ENCODE results near the gene NFATC2. TPM values are rescaled to one million over a fixed set of nuclear protein-coding genes. Genes with fewer than 3 reads are reported as not detected.

Gene NFATC2
- total RNA-seq, 4 donors from 2014 or later = 5.7 to 36.4 (median 12.0) TPM

DNA sequence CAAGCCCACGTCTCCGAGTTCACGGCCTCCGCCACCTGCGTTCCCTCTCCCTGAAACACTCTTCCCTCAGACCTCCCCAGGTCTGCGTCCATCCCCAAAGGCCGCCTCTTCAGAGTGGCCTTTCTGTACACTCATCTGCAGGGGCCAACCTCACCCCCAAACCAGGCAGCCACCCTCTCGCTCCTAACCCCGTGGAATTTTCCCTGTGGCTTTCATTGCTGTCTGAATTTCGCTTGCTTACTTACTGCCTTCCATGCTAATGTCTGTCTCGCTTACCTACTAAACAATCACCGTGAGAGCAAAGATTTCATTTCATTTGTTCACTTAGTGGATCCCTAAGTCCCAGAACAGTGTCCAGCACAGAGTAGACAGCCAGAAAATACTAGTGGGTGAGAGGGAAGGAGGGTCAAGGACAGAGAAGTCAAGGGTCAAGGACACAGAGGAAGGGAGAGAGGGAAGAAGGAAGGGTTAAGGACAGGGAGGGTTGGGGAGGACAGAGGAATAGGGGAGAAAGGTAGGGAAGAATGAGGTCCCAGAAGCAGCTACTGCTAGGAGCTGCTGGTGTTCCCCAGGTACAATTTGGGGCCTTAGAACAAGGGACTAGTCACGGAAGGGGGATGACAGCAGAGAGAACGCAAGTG lies 114.7 kb downstream of the NFATC2 start:
- DNase-seq = no peak
- H3K36me3 ChIP-seq = no peaks in the 10 kb centered on the region
- intact Hi-C loops (cut with DNase I; ENCODE audit: low total_unique reads) = no loop called here
- no peak overlapping the region for H3K4me3 ChIP-seq
- peak overlapping the region in 1 of 2 donors; percentile 28 for H3K27ac ChIP-seq
- H3K9me3 ChIP-seq = no peaks in the 10 kb centered on the region
- no peak for TF ChIP-seq POLR2A (IDR thresholded peaks at IDR 0.05)
- TF ChIP-seq, protein P1, sequence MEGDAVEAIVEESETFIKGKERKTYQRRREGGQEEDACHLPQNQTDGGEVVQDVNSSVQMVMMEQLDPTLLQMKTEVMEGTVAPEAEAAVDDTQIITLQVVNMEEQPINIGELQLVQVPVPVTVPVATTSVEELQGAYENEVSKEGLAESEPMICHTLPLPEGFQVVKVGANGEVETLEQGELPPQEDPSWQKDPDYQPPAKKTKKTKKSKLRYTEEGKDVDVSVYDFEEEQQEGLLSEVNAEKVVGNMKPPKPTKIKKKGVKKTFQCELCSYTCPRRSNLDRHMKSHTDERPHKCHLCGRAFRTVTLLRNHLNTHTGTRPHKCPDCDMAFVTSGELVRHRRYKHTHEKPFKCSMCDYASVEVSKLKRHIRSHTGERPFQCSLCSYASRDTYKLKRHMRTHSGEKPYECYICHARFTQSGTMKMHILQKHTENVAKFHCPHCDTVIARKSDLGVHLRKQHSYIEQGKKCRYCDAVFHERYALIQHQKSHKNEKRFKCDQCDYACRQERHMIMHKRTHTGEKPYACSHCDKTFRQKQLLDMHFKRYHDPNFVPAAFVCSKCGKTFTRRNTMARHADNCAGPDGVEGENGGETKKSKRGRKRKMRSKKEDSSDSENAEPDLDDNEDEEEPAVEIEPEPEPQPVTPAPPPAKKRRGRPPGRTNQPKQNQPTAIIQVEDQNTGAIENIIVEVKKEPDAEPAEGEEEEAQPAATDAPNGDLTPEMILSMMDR (IDR thresholded peaks at IDR 0.05) = no peak
- H3K27me3 ChIP-seq = no peaks in the 10 kb centered on the region
- no peaks in the 10 kb centered on the region for H3K4me1 ChIP-seq

DNA sequence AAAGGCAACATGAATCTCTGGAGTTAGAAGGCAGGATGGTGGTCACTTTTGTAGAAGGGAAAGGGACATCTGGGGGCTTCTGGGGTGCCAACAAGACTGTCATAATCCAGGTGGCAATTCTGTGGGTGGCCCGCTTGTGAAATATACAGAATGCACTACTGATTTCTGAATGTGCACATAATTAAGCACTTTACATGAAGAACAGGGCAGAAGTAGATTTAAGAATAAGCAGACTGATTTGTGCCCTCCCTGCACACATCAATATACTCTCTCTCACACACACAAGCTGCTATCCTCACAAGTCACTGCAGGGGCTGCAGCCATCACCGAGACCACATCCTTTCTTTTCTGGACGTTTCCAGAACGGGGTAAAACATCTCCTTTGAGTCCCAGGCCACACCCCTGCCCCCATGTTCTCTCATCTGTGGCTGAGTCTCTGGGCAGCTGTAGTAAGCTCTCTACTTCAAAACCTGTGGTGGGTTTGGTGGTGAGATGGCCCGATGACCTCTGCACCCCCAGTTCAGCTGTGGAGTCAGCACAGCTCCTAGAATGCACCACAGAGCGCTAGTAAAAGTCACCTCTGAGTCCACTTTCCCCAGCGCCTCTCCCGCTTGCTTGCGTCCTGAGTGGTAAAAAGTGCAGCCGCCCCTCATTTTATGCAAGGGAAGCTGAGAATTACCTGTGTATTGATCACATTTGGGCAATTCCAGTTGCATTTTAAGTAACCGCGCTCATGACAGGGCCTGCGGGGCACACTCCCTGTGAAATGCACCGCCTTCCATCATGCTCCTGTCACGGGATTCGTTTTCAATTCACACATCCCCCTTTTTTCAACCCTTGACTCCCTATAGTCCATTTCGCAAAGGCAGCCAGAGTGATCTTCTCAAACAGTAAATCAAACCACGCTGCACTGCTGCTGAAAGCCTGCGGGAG lies 115.5 kb downstream of the NFATC2 start:
- no peaks in the 10 kb centered on the region for H3K9me3 ChIP-seq
- H3K4me1 ChIP-seq = no peaks in the 10 kb centered on the region
- intact Hi-C loops (cut with DNase I; ENCODE audit: low total_unique reads) = no loop called here
- H3K27ac ChIP-seq = no peak overlapping the region
- H3K27me3 ChIP-seq = no peaks in the 10 kb centered on the region
- no peak for DNase-seq
- no peak overlapping the region for H3K4me3 ChIP-seq
- no peaks in the 10 kb centered on the region for H3K36me3 ChIP-seq
- TF ChIP-seq POLR2A (IDR thresholded peaks at IDR 0.05) = no peak
- TF ChIP-seq, protein P1 (IDR thresholded peaks at IDR 0.05) = no peak

DNA sequence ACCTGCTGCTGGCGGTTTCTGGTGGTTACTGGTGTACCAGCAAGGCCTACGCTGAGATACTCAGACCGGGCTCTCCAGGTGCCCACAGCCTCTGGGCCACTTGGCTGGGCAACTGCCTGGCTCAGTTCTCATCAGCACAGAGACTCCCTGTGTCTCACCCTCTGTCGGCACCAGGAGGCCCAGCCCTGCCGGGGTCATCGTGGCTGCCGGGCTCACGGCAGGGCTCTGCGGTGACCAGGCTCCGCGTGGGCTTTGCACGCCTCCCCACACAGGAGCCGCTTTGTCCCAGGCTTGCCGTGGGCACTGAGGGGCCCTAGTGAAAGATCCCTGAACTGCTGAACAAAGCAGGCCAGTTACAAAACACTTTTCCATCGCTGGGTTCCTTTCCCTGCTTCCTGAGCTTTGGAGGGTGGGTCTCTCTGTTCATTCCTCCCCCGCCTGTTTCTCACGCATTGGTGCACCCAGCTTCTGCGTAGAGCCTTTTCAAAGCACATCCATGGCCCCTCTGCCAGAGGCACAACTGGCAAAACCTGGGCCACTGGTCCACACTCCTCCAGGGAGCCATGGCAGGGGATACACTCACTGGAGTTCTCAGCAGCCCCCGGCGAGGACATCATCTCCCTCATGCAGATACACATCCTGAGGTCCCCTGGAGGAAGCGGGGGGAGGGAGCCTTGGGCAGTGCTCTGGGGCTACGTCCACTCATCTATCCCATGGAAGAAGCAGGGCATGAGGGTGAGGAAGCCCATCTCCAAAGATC lies 117.0 kb downstream of the NFATC2 start:
- Histone ChIP-seq H3K36me3 (no peaks in the 10 kb centered on the region), H3K27me3 (no peaks in the 10 kb centered on the region), H3K27ac (no peak overlapping the region), H3K4me3 (no peak overlapping the region), H3K4me1 (no peaks in the 10 kb centered on the region), H3K9me3 (no peaks in the 10 kb centered on the region)
- DNase-seq = no peak
- TF ChIP-seq POLR2A (IDR thresholded peaks at IDR 0.05) = no peak
- TF ChIP-seq, protein P1 (IDR thresholded peaks at IDR 0.05) = no peak
- intact Hi-C loops (cut with DNase I; ENCODE audit: low total_unique reads) = no loop called here

DNA sequence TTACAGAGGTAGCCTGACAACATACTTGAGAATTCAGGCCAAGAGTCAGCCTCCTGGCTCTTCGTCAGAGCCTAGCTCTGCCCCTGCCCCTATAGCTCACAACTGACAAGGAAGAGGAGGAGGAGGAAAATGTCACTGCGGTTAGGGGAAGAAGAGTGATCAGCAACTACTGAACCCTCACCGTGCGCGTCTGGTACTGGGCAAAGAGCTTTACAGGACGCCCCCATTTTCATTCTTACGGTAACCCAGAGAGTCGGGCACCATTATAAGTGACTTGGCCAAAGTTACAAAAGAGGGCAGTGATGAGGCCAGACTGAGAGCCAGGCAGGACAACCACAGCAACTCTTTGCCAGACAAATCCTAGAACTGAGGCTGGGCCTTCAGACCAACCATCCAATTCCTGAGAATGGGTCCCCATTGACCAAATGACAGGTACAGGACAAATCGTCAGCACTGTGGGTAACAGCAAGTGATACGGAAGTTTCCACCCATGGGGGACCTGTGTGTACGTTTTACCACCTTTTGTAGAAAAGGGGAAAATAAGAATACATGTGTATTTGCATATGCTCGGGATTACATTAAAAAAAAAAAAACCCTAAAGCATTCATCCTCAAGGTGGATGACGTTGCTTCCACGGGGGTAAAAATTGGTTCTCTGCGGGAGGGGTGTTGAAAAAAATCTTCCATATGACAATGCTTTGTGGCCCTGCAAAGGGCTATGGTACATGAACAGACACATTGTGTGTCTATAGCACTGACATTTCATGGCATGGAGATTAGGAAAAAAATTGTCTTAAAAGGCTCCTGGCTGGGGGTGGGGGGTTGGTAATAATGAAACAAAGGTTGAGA lies 118.0 kb downstream of the NFATC2 start:
- H3K27me3 ChIP-seq = no peaks in the 10 kb centered on the region
- H3K4me1 ChIP-seq = no peaks in the 10 kb centered on the region
- TF ChIP-seq, protein P1 (IDR thresholded peaks at IDR 0.05) = no peak
- H3K9me3 ChIP-seq = no peaks in the 10 kb centered on the region
- no peaks in the 10 kb centered on the region for H3K36me3 ChIP-seq
- no peak overlapping the region for H3K27ac ChIP-seq
- no peak overlapping the region for H3K4me3 ChIP-seq
- intact Hi-C loops (cut with DNase I; ENCODE audit: low total_unique reads) = no loop called here
- no peak for DNase-seq

Measured in uterus (tissue), 4 donors.